ENCODE data around the gene TMEM178B. TPM values are rescaled to one million over a fixed set of nuclear protein-coding genes. Genes with fewer than 3 reads are reported as not detected.

The TMEM178B gene
- polyA plus RNA-seq, 1 donor (not counting 4 experiments of a cell fraction or from before 2014, with no cell fraction given): not detected

DNA sequence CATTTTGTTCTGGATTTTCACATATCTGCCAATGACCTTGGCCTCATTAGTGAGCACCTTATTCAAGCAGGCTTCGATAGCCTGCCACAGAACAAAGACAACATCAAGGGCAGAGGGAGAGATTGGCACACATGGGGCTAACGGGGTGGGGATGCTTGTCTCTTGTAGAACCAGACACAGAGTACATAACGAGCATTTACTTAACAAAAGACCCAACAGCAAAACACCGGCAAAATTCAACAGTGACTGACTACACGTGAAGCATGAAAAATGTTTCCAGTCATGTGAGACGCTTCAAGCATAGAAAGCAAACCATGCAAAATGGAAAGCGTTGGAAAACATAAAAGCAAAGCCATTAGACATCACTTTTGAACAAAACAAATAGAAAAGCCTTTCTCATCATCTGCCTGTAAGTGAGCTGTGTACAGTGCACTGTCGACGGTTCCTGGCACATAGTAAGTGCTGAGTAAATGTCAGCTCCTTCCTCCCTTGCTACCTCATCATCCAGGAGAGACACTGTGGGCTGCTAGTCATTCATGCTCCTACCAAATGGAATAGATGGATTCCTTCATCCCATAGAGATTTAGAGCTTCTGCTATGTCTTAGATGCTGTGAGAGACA, 342.9 kb downstream of the TMEM178B start:
- no peak overlapping the region for H3K4me2 ChIP-seq (ENCODE audit: control insufficient read depth, extremely low read depth, insufficient read depth, low read depth, low read length)
- no peaks in the 10 kb centered on the region for H3K9me3 ChIP-seq (ENCODE audit: control insufficient read depth, low read depth, low read length)
- H2AFZ ChIP-seq (ENCODE audit: control insufficient read depth, low read length): no peak overlapping the region
- no peaks in the 10 kb centered on the region for H3K27me3 ChIP-seq (ENCODE audit: control insufficient read depth, extremely low read depth, insufficient read depth, low read length)
- no peaks in the 10 kb centered on the region for H3K4me1 ChIP-seq (ENCODE audit: control insufficient read depth, extremely low read depth, insufficient read depth, low read length)
- no peak overlapping the region for H3K9ac ChIP-seq (ENCODE audit: control insufficient read depth, extremely low read depth, insufficient read depth, low read length)
- H4K20me1 ChIP-seq (ENCODE audit: control insufficient read depth, extremely low read depth, insufficient read depth, low read length): no peaks in the 10 kb centered on the region
- H3K9me1 ChIP-seq (ENCODE audit: control insufficient read depth, extremely low read depth, insufficient read depth, low read length): no peaks in the 10 kb centered on the region
- no peak overlapping the region for H3K27ac ChIP-seq (ENCODE audit: control insufficient read depth, insufficient read depth, low read length)
- no peak for DNase-seq (ENCODE audit: low read depth, low spot score)
- FAIRE-seq: no peak
- TF ChIP-seq, protein P1, sequence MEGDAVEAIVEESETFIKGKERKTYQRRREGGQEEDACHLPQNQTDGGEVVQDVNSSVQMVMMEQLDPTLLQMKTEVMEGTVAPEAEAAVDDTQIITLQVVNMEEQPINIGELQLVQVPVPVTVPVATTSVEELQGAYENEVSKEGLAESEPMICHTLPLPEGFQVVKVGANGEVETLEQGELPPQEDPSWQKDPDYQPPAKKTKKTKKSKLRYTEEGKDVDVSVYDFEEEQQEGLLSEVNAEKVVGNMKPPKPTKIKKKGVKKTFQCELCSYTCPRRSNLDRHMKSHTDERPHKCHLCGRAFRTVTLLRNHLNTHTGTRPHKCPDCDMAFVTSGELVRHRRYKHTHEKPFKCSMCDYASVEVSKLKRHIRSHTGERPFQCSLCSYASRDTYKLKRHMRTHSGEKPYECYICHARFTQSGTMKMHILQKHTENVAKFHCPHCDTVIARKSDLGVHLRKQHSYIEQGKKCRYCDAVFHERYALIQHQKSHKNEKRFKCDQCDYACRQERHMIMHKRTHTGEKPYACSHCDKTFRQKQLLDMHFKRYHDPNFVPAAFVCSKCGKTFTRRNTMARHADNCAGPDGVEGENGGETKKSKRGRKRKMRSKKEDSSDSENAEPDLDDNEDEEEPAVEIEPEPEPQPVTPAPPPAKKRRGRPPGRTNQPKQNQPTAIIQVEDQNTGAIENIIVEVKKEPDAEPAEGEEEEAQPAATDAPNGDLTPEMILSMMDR (optimal IDR thresholded peaks at IDR 0.05 in 1 of 3, IDR thresholded peaks at IDR 0.05 in 1 of 3, conservative IDR thresholded peaks at IDR 0.05 in 1 of 3; ENCODE audit: extremely low read depth in 1 of 3, insufficient read depth in 2 of 3, low read length in 3 of 3): no peak
- TF ChIP-seq EZH2 (IDR thresholded peaks at IDR 0.05; ENCODE audit: low read length): no peak
- dilution Hi-C loops (cut with MboI; ENCODE audit: extremely low pct_ligation_motif_present, low sequenced_read_pairs): no loop called here
- no peaks in the 10 kb centered on the region for H3K79me2 ChIP-seq (ENCODE audit: control insufficient read depth, insufficient read depth, low read length)
- H3K4me3 ChIP-seq (ENCODE audit: control insufficient read depth in 2 of 3, extremely low read depth in 1 of 3, insufficient read depth in 2 of 3, low read depth in 1 of 3, low read length in 3 of 3): no peak overlapping the region
- H3K36me3 ChIP-seq (ENCODE audit: control insufficient read depth in 2 of 2, extremely low read depth in 1 of 2, insufficient read depth in 2 of 2, low read length in 2 of 2): no peaks in the 10 kb centered on the region

DNA sequence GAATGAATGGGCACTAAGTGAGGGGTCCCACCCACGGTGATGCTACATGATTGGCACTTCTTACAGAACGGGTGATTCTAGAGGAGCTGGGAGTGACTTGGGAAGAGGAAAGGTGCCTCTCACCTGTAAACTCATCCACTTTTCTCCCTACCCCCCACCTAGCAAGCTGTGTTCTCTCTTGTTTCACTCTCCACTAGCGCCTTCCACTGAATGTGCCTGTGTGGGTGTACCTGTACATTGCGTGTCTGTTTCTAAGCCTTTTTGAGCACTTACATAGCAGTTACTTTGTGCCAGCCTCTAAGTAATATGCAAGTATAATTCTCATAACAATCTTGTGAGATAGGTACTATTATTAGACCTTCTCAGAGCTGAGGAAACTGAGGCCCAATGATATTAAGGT, 343.6 kb downstream of the TMEM178B start:
- Histone ChIP-seq H3K36me3 (ENCODE audit: control insufficient read depth in 2 of 2, extremely low read depth in 1 of 2, insufficient read depth in 2 of 2, low read length in 2 of 2) (no peaks in the 10 kb centered on the region), H2AFZ (ENCODE audit: control insufficient read depth, low read length) (no peak overlapping the region), H3K27me3 (ENCODE audit: control insufficient read depth, extremely low read depth, insufficient read depth, low read length) (no peaks in the 10 kb centered on the region), H4K20me1 (ENCODE audit: control insufficient read depth, extremely low read depth, insufficient read depth, low read length) (no peaks in the 10 kb centered on the region), H3K9me3 (ENCODE audit: control insufficient read depth, low read depth, low read length) (no peaks in the 10 kb centered on the region), H3K9ac (ENCODE audit: control insufficient read depth, extremely low read depth, insufficient read depth, low read length) (no peak overlapping the region), H3K27ac (ENCODE audit: control insufficient read depth, insufficient read depth, low read length) (no peak overlapping the region), H3K4me2 (ENCODE audit: control insufficient read depth, extremely low read depth, insufficient read depth, low read depth, low read length) (no peak overlapping the region), H3K9me1 (ENCODE audit: control insufficient read depth, extremely low read depth, insufficient read depth, low read length) (no peaks in the 10 kb centered on the region), H3K4me1 (ENCODE audit: control insufficient read depth, extremely low read depth, insufficient read depth, low read length) (no peaks in the 10 kb centered on the region), H3K79me2 (ENCODE audit: control insufficient read depth, insufficient read depth, low read length) (no peaks in the 10 kb centered on the region), H3K4me3 (ENCODE audit: control insufficient read depth in 2 of 3, extremely low read depth in 1 of 3, insufficient read depth in 2 of 3, low read depth in 1 of 3, low read length in 3 of 3) (no peak overlapping the region)
- dilution Hi-C loops (cut with MboI; ENCODE audit: extremely low pct_ligation_motif_present, low sequenced_read_pairs): no loop called here
- FAIRE-seq: no peak
- no peak for TF ChIP-seq EZH2 (IDR thresholded peaks at IDR 0.05; ENCODE audit: low read length)
- TF ChIP-seq, protein P1 (optimal IDR thresholded peaks at IDR 0.05 in 1 of 3, IDR thresholded peaks at IDR 0.05 in 1 of 3, conservative IDR thresholded peaks at IDR 0.05 in 1 of 3; ENCODE audit: extremely low read depth in 1 of 3, insufficient read depth in 2 of 3, low read length in 3 of 3): no peak
- no peak for DNase-seq (ENCODE audit: low read depth, low spot score)
